Measurements from ENCODE around the gene LCE7A. TPM values are rescaled to one million over a fixed set of nuclear protein-coding genes. Genes with fewer than 3 reads are reported as not detected.

LCE7A gene, protein sequence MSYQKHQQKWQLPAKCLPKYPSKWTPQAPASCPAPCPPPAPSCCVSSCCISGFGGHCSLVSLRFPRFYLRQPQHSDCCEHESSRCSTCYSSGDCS
- not detected in 2 replicates for total RNA-seq

DNA sequence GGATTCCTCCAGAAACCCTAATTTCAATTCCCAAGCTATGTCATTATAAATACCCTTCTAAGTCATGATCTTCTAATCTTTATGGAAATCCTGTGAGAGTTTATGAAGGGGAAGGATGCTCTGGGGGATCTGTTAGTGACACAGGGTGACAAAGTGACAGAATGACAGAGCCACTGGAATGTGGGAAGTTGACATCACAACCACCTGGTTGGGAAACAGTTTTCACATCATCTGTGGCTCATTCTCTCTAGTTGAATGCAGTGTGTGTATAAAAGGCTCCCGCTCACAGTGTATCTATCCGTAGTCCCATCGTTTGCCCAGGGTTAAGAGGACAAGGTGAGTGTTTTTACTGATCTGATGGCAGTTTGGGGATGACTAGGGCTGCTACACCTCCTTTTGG lies at the start of gene LCE7A:
LCE7A (plus strand) TSS at position 301 of the 400 bp plus-strand sequence. CDS start 702 bp downstream, outside the sequence.

DNA sequence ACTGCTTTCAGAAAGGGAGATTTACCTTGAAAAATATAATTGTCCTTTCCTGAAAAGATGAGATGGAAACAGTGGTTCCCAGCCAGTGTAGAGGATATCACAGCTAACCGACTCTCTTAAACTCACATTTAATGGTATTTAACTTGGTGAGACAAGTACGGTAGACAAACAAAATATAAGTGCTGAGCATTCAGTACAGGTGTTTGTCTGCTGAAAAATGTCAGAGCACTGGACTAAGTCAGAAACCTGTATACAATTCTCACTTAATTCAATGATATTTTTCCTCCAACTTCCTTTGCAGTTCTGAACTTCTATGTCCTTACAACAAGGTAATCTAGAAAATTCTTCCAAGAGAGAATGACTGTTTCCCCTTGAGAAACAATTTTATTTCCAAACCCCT lies 48.1 kb upstream of the LCE7A start, which contains the start of gene LCE1B:
LCE1B (plus strand) TSS at position 301 of the 400 bp plus-strand sequence. CDS start 476 bp downstream, outside the sequence.

DNA sequence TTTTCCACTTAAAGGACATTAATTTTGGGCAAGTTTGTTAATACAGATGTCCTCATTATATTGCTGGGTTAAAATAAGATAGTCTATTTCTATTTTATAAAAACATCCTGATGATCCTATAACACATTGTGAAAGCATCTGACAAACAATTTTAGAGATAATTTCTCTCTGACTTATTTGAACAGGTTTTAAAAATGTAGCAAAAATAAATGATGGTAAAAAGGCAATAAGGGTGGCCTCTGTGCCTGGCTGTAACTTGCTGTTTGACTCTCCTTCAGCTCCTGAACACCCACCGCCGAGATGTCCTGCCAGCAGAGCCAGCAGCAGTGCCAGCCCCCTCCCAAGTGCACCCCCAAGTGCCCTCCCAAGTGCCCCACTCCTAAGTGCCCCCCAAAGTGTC lies 32.6 kb upstream of the LCE7A start, which contains the start of gene LCE1A:
LCE1A (plus strand) TSS at position 301 of the 400 bp plus-strand sequence; CDS start at position 301, 0 bp downstream.

DNA sequence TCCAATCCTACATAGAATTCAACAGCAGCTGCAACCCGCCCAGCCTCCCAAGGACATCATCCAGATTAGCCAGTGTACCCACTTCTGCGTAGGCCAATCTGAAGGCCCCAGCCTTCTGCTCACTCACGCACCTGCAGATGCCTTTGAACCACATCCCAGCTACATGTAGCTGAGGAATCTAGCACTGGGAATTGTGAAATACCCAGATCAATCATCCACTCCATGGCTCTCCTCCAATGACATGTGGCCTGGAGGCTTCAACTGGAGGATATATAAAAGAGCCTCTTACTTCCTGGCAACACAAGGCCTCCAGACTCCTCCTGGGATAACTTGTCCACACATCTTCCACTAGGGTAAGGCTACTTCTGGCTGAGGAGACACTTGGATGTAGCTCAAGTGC lies 17.2 kb upstream of the LCE7A start, which contains the start of gene LCE6A:
LCE6A (plus strand) TSS at position 301 of the 400 bp plus-strand sequence. CDS start 665 bp downstream, outside the sequence.

DNA sequence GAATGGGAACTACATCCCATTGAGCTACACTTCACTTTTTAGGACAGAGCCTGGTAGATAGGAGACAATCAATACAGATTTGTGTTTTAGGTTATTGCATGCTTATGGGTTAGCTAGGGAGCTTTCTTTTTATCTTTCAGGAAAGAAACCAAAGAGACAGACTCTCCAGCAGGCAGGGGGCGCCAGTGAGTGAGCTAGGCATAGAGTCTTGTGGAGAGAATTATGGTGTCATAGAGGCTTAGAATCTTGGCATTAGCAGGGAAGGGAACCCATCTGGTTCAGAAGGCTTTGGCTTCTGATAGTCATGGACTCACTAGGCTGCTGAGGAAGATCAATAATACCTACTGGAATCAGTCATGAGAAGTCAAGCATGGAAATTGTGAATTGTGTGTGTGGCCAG lies 18.2 kb downstream of the LCE7A start, which contains the start of gene SMCP:
SMCP (plus strand) TSS at position 281 of the 400 bp plus-strand sequence. CDS start 6,101 bp downstream, outside the sequence.

DNA sequence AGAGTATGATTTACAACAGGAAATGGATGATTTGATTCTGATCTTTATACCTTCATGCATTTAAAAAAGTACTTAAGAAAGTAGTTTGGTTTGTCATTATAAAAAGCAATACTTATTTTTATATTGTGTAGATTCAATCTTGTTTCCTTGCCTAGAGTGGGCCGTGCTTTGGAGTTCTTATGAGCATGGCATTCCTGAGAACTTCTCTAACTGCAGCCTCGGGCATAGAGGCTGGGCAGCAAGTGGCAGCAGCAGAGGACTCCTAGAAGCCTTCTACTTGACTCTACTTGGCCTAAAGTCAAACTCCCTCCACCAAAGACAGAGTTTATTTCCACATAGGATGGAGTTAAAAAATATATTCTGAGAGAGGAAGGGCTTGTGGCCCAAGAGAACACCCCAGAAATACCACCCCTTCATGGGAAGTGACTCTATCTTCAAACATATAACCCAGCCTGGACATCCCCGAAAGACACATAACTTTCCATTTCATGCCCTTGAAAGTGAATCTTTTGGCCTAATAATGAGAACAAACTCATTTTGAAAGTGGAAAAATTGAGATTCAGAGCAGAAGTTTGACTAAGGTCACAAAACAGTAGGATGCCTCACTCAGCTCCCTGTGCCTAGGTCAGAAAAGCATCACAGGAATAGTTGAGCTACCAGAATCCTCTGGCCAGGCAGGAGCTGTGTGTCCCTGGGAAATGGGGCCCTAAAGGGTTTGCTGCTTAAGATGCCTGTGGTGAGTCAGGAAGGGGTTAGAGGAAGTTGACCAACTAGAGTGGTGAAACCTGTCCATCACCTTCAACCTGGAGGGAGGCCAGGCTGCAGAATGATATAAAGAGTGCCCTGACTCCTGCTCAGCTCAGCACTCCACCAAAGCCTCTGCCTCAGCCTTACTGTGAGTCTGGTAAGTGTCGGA lies 48.1 kb downstream of the LCE7A start, which contains the start of gene IVL:
IVL (plus strand) TSS at position 861 of the 916 bp plus-strand sequence. CDS start 1,252 bp downstream, outside the sequence.

Other genes starting within 250 kb of the LCE7A start
- not detected in 2 replicates for gene LCE3B, start 246.2 kb upstream of the LCE7A start, total RNA-seq
- gene LCE3A, start 236.9 kb upstream of the LCE7A start, total RNA-seq = not detected in 2 replicates
- gene LCE2D, start 196.6 kb upstream of the LCE7A start, total RNA-seq = not detected in 2 replicates
- not detected in 2 replicates for gene LCE2C, start 184.7 kb upstream of the LCE7A start, total RNA-seq
- not detected in 2 replicates for gene LCE2B, start 173.9 kb upstream of the LCE7A start, total RNA-seq
- not detected in 2 replicates for gene LCE2A, start 161.7 kb upstream of the LCE7A start, total RNA-seq
- gene LCE4A, start 151.8 kb upstream of the LCE7A start, total RNA-seq = not detected in 2 replicates
- gene KPRP, start 102.0 kb upstream of the LCE7A start, total RNA-seq = not detected in 2 replicates
- gene LCE1F, start 84.9 kb upstream of the LCE7A start, total RNA-seq = not detected in 2 replicates
- not detected in 2 replicates for gene LCE1E, start 73.7 kb upstream of the LCE7A start, total RNA-seq
- not detected in 2 replicates for gene LCE1D, start 63.3 kb upstream of the LCE7A start, total RNA-seq
- not detected in 2 replicates for gene LCE1C, start 53.3 kb upstream of the LCE7A start, total RNA-seq
- gene LCE1B, start 48.0 kb upstream of the LCE7A start, total RNA-seq = not detected in 2 replicates
- gene LCE1A, start 32.5 kb upstream of the LCE7A start, total RNA-seq = not detected in 2 replicates
- gene LCE6A, start 17.1 kb upstream of the LCE7A start, total RNA-seq = not detected in 2 replicates
- not detected in 2 replicates for gene SMCP, start 18.3 kb downstream of the LCE7A start, total RNA-seq
- not detected in 2 replicates for gene IVL, start 48.5 kb downstream of the LCE7A start, total RNA-seq
- gene SPRR5, start 87.2 kb downstream of the LCE7A start, total RNA-seq = not detected in 2 replicates
- gene SPRR4, start 110.7 kb downstream of the LCE7A start, total RNA-seq = not detected in 2 replicates
- not detected in 2 replicates for gene SPRR1A, start 124.1 kb downstream of the LCE7A start, total RNA-seq
- not detected in 2 replicates for gene SPRR3, start 141.8 kb downstream of the LCE7A start, total RNA-seq
- gene SPRR1B, start 171.2 kb downstream of the LCE7A start, total RNA-seq = not detected in 2 replicates
- gene SPRR2D, start 181.1 kb downstream of the LCE7A start, total RNA-seq = not detected in 2 replicates
- not detected in 2 replicates for gene SPRR2A, start 197.5 kb downstream of the LCE7A start, total RNA-seq
- not detected in 2 replicates for gene SPRR2B, start 211.6 kb downstream of the LCE7A start, total RNA-seq
- gene SPRR2E, start 234.5 kb downstream of the LCE7A start, total RNA-seq = not detected in 2 replicates

Data from cardiac ventricle fibroblast (primary cell).